GM21515 (cell line): ENCODE measurements around the gene CCDC92.

Experiments used
- ATAC-seq: cut with Tn5 transposase; IDR thresholded peaks from one replicate; pipeline ENCODE4 v1.9.1; 2021; ENCODE audit not compliant: unreplicated experiment

Gene CCDC92, protein sequence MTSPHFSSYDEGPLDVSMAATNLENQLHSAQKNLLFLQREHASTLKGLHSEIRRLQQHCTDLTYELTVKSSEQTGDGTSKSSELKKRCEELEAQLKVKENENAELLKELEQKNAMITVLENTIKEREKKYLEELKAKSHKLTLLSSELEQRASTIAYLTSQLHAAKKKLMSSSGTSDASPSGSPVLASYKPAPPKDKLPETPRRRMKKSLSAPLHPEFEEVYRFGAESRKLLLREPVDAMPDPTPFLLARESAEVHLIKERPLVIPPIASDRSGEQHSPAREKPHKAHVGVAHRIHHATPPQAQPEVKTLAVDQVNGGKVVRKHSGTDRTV

DNA sequence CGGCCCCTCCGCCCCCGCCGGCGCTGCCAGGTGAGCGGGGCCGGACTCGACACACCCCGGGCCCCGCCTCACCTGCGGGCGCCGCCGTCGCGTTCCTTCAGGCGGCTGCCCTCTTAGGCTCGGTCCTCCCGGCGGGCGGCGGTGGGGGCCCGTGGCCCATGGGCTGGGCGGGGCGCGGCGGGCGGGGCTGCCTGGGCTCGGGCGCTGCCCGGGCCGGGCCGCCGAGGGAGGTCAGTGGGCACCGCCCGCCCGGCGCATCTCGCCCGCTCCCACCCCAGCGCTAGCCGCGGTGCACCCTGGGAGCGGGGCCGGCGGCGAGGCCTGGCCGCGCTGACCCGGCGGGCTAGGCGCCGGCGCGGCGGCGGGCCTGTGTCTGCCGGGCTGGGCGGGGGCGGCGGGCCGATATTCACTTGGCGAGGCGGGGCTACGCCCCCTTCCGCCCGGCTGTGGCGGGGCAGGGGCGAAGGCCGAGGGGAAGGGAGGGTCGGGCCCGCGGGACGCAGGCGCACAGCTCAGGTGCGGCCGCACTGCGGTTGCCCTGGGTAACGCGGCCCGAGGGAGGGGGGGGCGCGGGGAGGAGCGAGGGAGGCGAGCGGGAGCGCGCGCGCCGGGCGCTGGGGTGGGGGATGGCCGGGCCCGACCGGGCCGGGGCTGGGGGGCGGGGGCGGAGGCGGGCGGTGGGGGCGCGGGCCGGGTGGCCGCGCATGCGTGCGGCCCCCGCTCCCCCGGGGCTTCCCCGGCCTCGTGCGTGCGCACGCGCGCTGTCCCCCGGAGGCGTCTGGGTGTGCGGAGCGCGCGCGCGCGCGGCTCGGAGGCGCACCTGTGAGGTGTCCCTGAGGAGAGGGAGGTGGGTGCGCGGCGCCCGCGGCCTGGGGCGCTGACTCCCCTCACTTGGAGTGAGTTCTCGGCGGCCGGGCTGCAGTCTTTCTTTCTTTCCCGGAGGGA, at the start of gene CCDC92, which contains the start of gene ZNF664:
TSS of gene CCDC92 (minus strand) at position 375 of the 945 bp plus-strand sequence. CDS start 28,526 bp downstream, outside the sequence.
TSS of gene ZNF664 (plus strand) at position 759 of the 945 bp plus-strand sequence. CDS start 38,930 bp downstream, outside the sequence.
- ATAC-seq = peak; percentile 77

DNA sequence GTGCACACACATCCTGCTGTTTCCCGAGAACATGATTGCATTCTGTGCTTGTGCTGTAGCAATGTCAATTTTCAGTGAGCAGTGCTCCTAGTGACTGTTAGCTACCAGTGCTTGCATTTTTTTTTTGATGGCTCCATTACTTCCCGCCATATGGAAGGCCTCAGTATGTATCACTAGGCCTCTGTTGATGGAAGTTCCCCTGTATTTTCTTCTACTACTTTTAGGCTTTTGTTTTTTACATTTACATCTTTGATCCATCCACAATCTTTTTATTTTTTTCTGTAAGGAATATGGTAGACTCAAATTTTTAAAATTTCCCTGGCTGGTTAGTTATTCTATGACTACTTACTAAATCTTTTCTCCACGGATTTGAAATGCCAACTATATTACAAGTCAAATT, 49.5 kb upstream of the CCDC92 start:
- no peak for ATAC-seq

DNA sequence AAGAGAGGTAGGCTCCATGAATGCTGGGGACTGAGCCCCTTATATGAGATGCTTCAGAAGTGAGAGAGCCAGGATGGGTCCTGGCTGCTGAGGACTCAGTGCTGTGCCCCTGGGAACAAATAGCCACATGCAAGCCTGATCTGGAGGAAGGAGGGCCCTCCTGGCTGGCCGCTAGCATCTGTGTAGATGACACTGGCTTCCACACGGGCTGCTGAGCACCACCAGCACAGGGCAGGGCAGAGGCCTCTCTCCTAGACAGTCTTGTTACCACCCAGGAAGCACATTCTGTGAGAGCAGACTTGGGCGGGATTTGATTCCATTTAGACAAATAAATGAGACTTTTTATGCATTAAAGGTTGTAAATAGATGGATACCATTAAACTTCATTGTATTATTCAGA, 48.4 kb upstream of the CCDC92 start:
- ATAC-seq = no peak

DNA sequence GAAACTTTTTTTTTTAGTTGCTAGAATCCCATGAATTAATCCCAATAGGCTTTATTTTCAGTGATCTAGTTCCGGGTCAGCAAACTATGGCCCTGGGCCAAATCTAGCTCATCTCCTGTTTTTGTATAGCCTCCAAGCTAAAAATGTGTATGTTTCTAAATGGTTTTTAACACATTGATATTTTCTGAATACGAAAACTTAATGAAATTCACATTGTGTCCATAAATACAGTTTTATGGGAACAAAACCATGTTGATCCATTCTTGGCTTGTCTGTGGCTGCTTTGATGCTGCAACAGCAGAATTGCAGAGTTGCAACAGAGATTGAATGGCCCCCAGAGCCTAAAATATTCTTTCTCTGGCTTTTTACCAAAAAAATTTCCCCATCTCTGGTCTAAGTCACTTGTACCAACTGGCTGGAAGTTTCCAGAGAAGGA, 47.9 kb upstream of the CCDC92 start:
- ATAC-seq = no peak

DNA sequence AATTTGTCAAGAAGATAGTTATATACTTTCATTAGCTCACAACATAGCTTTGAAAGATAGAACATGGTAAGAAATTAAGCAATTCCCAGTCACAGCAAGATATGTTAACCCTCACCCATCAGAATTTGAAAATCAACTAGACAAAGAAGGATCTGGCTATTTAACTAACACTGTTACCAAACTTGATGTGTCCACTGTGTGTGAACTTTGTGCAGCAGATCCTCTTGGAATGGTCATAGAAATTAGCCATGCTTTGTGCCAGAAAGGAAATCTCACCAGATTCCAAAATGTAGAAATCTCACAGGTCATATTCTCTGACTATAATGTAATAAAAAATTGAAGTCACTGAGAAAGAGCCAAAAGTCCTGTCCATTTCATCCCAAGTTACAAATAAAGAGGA, 46.5 kb upstream of the CCDC92 start:
- ATAC-seq = no peak

DNA sequence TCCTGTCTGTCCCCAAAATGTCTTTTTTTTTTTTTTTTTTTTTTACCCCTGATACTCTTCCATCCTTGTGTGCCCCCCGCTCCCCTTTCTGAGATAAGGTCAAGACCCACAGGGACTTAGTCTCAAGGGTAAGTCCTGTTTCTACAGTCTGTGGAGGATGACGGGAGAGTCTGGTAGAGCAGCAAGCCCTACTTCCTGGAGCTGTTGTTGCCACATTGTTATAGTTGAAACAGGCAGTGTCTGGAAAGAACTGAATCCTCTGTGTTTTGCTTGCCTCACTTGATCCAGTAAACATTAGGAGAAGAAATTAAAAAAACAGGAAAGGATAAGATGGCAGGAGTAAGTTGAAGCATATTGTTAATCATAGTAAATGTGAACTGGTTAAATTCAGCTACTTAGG, 45.9 kb upstream of the CCDC92 start:
- no peak for ATAC-seq

DNA sequence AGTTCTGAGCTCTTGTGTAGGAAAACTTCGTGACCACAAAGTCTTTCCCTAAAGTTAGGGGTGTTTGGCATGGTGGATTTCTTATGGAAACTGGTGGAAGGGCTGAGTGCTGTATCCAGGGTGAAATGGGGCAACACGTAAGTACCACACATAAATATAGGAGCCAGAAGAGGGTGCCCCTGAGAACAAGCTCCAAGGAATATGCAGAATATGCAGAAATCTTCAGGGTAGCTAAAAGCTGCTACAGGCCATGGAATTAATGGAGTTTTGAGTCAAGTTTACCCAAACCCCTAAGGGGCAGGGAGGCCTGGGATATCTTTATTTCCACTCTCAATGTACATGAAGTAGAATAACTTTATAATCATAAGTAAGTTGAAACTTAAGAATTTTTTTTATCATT, 44.4 kb upstream of the CCDC92 start:
- ATAC-seq = no peak

DNA sequence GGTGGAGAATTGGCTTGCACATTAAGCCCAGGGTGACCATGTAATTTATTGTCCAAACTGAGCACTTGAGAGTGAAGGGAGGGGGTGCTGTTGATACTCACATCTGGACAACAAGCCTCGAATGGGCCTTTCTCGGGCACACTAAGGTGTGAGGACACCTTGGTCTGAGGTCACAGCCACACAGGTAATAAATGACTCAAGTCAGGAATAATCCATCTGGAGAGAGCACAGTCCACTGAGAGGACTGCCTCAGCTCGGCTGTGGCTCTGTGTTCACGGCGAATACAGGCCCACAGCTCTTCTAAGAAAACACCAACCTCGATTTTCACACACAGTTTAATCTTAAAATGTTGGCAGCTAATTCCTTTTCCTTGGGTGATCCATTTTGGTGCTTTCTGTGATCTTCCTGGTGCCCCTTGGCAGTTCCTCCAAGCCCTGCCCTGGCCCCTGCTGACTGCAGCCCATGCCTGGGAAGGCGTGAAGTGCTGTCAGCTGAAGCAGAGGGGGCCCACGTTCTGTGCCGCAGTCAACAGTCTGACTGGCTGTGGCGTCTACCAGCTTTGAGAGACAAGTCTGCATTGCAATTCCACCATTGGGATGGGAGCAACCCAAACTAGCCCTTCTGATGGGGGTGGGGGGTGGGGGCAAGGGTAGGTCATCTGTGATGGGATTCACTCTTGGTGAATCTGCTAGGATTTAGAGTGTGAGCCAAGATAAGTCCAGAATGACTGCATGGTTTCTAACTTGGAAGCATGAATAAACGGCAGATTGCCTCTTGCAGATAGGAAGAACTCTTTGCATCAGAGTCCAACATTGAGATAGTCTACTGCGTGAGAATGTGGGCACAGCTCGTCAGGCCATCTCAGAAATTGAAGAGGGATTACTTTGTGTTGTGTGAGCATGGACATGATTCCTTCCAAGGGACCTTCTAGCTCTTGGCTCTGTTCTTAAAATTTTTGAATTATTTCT, 43.1 kb upstream of the CCDC92 start:
- ATAC-seq = no peak

DNA sequence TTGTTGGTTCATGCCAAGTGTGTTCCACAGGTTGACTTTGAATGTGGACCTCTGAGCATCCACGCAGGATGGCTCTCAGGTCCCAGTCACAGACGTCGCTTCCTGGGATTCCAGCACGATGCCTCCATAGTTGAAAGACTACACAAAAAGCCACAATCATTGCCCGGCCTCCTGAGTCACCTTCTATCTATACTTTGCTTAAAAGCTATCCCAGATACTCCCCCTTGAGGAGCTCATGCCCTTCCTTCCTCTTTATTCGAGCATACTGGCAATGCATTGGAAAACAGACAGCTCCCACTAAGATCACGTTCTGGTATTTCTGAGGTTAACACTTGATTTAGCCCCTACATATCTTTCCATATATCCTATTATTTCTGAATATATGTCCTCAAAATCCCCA, 40.4 kb upstream of the CCDC92 start:
- no peak for ATAC-seq

DNA sequence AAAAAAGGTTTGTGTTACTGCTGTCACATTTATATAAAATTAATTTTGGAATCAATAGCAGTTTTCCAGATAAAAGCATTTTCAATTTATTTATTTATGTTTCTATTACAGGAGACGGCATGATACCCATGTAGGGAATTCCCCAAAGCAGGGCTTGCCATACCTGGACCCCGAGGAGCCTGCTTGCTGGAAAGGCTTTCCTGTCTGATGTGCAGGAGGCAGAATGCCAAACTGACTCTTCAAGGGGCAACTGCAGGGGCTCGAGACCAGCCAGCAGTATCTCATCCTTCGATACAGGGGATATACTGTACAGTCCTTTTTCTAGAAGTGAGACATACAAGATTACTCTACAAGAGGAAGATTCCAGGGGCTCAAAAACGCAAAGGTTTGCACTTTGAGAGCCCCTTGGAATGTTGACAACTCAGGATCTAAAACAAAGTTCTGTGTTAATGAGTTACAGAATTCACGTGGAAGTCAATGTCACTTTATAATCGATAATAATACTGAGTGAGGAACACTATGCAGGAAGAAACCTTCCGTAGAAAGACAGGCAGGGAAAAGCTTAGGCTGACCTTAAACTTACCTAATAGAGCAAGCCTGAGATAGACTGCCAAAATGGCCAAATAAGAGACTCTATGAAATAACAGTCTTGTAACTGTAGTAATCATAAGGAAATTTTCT, 38.9 kb upstream of the CCDC92 start:
- ATAC-seq = no peak

DNA sequence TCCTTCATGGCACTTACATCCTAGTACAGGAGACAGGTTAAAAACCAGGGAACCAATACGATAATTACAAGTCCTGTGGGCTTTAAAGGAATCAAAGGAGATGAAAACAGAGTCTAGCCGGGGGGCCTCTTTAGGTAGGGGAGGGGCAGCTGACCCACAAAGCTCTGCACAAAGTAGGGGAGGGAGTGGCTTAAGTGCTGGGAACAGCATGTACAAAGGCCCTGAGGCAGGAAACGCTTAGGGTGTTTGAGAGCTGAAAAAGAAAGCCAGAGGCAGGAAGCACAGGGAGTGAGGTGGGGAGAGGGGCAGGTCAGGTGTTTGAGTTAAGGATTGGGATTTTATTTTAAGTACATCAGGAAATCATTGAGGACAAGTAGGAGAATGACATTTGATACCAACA, 38.1 kb upstream of the CCDC92 start:
- ATAC-seq = no peak

DNA sequence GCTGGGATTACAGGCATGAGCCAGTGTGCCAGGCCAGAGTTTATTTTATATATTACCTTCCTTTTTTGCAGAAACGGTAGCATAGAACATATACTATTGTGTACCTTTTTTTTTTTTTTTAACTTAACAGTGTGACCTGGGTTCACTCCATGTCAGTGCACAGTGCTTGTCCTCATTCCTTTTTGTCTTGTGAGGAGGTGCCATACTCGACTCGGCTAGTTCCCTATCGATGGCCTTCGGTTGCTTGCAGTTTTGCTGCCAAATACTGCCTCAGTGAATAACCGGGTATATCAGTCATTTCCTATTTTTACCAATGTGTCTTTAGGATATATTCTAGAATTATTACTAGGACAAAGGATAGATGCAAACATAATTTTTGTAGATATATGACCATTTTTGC, 37.1 kb upstream of the CCDC92 start:
- no peak for ATAC-seq

DNA sequence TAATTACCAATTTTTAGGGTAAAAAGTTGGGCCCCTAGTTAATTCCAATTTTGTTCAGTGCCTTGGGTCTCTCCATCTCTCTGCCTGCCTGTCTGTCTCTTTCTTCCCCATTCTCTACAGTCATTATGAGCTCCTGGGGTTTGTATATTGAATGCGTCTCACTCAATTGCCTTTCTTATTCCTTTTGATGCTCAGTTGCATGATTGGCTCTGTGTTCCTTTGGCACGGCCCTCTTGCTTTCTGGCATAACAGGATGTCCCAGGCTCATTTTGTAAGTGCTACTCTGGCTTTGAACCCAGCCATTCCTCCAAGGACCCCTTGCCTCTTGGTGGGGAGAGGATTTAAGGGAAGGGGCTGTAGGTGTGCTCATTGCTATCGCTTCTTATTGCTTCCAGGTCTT, 36.0 kb upstream of the CCDC92 start:
- no peak for ATAC-seq

DNA sequence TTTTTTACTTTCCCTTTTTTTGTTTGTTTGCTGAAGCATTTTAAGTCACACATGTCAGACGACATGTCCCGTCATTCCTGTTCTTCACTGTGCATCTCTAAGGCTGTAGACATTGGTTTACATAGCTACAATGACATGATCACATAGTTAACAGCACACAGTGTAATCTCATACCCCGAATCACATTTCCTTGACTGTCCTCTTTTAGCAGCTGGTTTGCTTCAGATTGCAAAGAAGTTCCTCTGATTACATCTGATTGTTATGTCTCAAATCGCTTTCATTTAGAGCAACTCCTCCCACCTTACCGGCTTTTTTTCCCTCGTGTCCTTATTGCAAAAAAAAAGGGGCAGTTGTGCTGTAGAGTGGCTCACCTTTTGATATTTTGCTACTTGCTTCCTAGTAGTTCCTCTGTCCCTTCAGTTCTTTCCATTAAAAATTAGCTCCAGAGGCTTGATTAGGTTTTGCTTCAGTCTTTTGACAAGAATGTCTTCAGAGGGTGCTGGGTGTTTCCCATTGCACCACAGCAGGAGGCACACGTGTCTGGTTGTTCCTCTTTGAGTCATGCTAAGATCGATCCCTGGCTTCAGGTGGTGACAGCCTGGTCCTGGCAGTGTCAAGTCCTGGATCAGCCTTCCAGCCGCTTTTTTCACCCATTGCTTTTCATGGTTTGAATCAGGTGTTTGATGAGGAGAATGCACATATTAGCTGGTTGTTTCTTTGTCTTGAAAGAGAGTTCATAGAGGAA, 35.4 kb upstream of the CCDC92 start:
- no peak for ATAC-seq

DNA sequence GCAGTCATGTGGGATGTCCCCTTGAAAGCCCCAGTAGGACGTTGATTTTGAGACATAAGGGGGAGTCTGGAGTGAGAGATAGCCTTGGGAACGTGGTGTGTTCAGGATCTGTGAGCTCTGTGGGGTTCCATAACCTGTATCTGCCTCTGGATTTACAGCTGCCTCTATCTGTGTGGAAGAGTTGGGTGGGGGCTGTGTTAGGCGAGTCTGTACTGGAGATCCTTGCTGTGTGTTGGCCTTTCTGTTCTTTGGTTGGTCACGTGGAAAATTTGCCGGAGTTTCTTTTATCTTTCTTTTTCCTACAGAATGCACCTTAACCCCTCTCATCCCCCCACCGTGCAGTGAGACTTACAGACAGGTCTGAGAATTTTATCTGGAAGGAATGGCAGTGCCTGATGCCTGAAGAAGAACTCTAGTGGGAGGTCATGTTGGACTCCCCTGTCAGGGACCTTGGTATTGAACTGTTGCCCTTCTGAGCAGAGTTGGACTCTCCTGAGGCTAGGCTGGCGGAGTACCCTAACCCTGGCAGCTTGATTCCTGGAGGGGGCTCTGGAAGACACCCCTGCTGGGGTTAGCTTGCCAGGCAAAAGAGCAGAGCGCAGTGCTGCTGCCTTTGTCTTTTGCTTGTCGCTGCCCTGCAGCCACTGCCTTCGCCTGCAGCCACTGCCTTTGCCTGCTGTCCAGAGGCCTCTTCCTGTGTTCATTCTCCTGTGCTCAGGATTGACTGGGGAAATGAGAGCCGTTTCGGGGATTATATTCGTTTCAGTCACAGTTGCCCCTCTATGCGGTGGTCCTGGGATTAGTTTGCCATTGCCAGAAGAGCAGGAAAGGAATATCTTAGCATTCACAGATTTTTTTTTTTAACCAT, 34.4 kb upstream of the CCDC92 start:
- ATAC-seq = no peak

DNA sequence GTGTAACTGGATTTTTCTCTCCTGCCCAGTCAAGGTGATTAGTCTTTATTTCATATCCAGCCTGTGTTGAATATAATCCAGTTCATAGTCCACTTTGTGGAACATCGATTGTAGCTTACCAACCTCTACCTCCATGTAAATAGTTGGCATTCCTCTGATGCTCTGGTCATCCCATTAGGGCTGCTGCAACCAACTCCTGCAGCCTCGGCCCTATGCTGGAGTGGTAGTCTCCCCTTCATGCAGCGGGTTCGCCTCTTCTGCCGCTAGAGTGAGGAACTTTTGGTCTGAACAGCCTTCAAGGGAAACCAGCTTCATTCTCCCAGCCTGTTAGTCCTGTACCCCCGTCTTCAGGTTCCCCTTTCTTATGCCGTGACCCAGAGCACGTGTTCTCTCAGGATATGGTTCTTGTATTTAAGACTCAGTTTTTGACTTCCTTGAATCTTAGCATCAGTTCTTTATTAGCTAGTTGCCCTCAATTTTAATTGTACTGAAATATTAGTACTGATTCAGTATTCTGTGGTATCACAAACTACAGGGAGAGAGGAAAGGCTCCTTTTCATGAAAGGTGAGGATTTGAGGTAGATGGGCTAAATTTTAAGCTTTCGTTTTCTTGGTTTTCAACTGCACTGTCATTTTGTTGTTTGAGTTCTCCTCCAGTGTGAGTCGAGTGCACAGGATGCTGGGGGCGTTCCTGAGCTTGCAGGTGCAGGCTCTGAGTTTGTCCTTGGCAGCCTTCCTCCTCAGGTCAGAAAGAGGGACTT, 33.6 kb upstream of the CCDC92 start:
- peak; percentile 63 for ATAC-seq

DNA sequence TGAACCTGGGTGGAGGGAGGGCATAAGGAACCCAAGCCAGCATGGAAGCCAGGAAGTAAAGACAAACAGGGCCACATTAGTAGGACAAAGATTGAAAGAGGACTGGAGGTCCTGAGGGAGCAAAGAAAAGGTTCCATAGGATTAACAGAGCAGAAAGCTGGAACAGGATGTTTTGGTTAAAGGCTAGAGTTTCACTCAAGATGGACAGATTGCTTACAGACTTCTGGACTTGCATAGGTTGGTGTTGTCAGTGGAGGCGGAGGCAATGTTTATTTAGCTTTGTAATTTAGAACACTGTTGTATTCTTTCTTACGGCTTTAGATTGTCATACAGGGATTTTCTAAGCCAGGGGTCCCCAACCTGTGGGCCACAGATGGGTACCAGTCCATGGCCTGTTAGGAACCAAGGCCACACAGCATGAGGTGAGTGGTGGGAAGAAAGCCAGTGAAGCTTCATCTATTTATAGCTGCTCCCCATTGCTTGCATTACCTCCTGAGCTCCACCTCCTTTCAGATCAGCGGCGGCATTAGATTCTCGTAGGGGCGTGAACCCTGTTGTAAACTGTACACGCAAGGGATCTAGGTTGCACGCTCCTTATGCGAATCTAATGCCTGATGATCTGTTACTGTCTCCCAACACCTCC, 31.7 kb upstream of the CCDC92 start:
- ATAC-seq = no peak
